ENCODE data around the gene MOCOS. TPM values are rescaled to one million over a fixed set of nuclear protein-coding genes. Genes with fewer than 3 reads are reported as not detected.

Gene MOCOS
- total RNA-seq, 1 donor from 2014 or later = 2.0 TPM

DNA sequence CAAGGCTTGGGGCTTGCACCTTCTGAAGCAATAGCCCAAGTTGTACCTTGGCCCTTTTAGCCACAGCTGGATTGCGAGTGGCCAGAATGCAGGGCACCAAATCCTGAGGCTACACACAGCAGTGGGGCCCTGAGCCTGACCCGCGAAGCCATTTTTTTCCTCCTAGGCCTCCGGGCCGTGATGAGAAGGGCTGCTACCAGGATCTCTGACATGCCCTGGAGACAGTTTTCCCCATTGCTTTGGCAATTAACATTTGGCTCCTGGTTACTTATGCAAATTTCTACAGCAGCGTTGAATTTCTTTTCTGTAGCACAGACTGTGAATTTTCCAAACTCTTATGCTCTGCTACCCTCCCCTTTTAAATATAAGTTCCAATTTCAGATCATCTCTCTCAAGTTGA is 54.5 kb downstream of the MOCOS start:
- Mint-ChIP-seq H3K4me1 (ENCODE audit: low read depth) (no peaks in the 10 kb centered on the region), H3K9me3 (ENCODE audit: low read depth) (peaks cover 39% of the 10 kb centered on the region), H3K4me3 (ENCODE audit: low read depth) (no peak overlapping the region), H3K36me3 (ENCODE audit: insufficient read depth) (peaks cover 10% of the 10 kb centered on the region), H3K27ac (no peak overlapping the region), H3K27me3 (no peaks in the 10 kb centered on the region)
- TF ChIP-seq, protein P1, sequence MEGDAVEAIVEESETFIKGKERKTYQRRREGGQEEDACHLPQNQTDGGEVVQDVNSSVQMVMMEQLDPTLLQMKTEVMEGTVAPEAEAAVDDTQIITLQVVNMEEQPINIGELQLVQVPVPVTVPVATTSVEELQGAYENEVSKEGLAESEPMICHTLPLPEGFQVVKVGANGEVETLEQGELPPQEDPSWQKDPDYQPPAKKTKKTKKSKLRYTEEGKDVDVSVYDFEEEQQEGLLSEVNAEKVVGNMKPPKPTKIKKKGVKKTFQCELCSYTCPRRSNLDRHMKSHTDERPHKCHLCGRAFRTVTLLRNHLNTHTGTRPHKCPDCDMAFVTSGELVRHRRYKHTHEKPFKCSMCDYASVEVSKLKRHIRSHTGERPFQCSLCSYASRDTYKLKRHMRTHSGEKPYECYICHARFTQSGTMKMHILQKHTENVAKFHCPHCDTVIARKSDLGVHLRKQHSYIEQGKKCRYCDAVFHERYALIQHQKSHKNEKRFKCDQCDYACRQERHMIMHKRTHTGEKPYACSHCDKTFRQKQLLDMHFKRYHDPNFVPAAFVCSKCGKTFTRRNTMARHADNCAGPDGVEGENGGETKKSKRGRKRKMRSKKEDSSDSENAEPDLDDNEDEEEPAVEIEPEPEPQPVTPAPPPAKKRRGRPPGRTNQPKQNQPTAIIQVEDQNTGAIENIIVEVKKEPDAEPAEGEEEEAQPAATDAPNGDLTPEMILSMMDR (IDR thresholded peaks at IDR 0.05; ENCODE audit: unreplicated experiment) = no peak
- no peak for DNase-seq (ENCODE audit: low spot score, unreplicated experiment)

DNA sequence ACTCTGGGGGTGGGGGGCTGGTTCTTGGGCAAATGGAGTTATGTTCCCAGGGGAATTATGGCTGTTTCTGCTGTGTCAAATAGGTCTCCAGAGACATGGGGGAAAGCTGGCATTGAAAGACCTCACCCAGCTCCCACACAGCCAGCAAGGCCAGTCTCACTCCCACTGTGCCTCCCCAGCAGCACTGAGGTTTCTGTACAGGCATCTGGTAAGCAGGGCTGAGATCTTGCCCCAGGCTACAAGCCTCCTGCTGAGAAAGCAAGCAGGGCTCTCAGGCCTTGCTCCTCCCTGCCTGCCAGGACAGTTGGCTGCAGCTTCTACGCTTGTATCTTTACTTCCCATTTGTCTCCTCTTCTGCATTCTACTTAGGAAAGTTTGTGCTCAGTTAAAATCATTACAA is 59.7 kb downstream of the MOCOS start:
- Mint-ChIP-seq H3K36me3 (ENCODE audit: insufficient read depth) (peaks cover 13% of the 10 kb centered on the region), H3K9me3 (ENCODE audit: low read depth) (peaks cover 38% of the 10 kb centered on the region), H3K27ac (no peak overlapping the region), H3K4me1 (ENCODE audit: low read depth) (peaks cover 3% of the 10 kb centered on the region), H3K27me3 (no peaks in the 10 kb centered on the region), H3K4me3 (ENCODE audit: low read depth) (no peak overlapping the region)
- DNase-seq (ENCODE audit: low spot score, unreplicated experiment) = no peak
- TF ChIP-seq, protein P1 (IDR thresholded peaks at IDR 0.05; ENCODE audit: unreplicated experiment) = no peak

DNA sequence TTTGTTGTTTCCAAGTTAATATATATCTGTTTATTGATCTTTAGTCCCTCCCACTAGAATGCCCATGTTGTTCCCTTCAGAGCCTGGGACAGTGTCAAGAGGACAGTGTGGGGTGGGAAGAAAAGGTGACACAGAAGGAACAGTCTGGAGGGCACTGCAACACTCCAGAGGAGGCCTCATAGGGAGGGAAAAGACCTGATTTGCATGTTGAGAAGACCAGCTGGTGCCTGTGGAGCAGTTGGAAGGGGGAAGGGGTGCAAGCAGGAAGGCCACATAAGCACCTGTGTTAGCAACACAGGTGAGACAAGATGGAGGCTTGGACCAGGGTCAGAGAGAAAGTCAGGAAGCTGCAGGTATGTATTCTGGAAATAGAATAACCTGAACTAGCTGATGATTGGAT is 62.1 kb downstream of the MOCOS start:
- TF ChIP-seq, protein P1 (IDR thresholded peaks at IDR 0.05; ENCODE audit: unreplicated experiment) = no peak
- H3K4me1 Mint-ChIP-seq (ENCODE audit: low read depth) = peaks cover 3% of the 10 kb centered on the region
- DNase-seq (ENCODE audit: low spot score, unreplicated experiment) = no peak
- H3K36me3 Mint-ChIP-seq (ENCODE audit: insufficient read depth) = peaks cover 4% of the 10 kb centered on the region
- no peak overlapping the region for H3K4me3 Mint-ChIP-seq (ENCODE audit: low read depth)
- peaks cover 16% of the 10 kb centered on the region for H3K9me3 Mint-ChIP-seq (ENCODE audit: low read depth)
- no peak overlapping the region for H3K27ac Mint-ChIP-seq
- H3K27me3 Mint-ChIP-seq = no peaks in the 10 kb centered on the region

DNA sequence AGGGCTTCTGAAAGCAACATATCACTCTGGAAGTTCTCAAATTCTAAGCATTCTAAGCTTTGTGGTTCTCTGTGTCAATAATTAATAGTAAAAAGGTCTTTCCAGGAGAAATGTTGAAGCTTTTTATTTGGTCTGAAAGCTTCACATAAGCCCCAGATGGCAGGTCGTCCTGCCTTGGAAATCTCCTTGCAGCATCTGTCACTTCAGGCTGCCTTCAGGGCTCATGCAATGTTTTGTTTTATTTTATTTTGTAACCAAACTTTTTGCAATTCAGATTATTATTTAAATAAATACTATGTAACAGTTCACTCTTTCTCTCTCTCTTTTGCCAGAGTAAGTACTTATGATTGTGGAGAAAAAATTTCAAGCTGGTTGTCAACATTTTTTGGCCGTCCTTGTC is 63.5 kb downstream of the MOCOS start:
- TF ChIP-seq, protein P1 (IDR thresholded peaks at IDR 0.05; ENCODE audit: unreplicated experiment) = no peak
- no peaks in the 10 kb centered on the region for H3K27me3 Mint-ChIP-seq

DNA sequence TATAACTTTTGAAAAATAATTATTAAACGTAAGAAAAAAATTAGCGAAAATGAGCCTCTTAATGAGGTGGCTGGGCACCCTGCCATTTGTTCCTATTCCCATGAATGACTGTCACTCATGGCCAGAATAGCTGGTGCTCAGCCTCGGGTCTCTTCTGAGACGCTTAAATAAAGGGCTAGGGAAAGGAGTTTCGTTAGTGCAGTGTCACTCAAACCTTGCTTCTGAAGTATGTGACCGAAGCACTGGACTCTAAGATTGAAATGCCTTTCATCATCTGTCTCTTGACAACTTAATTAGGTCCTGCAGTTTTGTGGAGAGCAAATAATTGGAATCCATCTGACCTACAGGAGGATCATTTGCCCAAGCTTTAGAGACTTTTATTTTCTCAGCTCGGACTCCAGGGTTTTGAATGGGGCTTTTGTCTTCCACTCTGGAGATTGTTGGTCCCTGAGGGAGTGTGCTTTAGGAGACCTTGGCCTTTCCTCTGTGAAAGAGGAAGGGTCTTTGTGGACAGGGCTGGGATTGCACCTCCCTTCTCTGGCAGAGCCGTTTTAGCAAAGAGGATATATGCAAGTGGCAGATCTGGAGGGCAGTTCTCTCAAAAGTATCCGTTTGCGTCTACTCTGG is 67.9 kb downstream of the MOCOS start:
- Mint-ChIP-seq H3K9me3 (ENCODE audit: low read depth) (no peaks in the 10 kb centered on the region), H3K27me3 (no peaks in the 10 kb centered on the region), H3K36me3 (ENCODE audit: insufficient read depth) (no peaks in the 10 kb centered on the region), H3K4me1 (ENCODE audit: low read depth) (peaks cover 2% of the 10 kb centered on the region), H3K27ac (peak overlapping the region; percentile 71), H3K4me3 (ENCODE audit: low read depth) (no peak overlapping the region)
- no peak for DNase-seq (ENCODE audit: low spot score, unreplicated experiment)
- TF ChIP-seq, protein P1 (IDR thresholded peaks at IDR 0.05; ENCODE audit: unreplicated experiment) = no peak

More for the DNA sequence above, 63.5 kb downstream of the MOCOS start:
- no peak overlapping the region for H3K27ac Mint-ChIP-seq
- peaks cover 7% of the 10 kb centered on the region for H3K9me3 Mint-ChIP-seq (ENCODE audit: low read depth)
- no peak for DNase-seq (ENCODE audit: low spot score, unreplicated experiment)
- no peak overlapping the region for H3K4me3 Mint-ChIP-seq (ENCODE audit: low read depth)
- peaks cover 5% of the 10 kb centered on the region for H3K4me1 Mint-ChIP-seq (ENCODE audit: low read depth)
- peaks cover 4% of the 10 kb centered on the region for H3K36me3 Mint-ChIP-seq (ENCODE audit: insufficient read depth)
